Caco-2 (cell line): ENCODE results near the gene NELFCD. TPM values are rescaled to one million over a fixed set of nuclear protein-coding genes. Genes with fewer than 3 reads are reported as not detected.
A peak's percentile ranks its signal among the peaks of the same experiment; 100 is the strongest.

ENCODE experiments used
- BruUV-seq: library from RNA; stranded (reverse); fragments of 400-500 nt; replicated peaks from 2 replicates; lab custom pipeline; 2021; lab: Mats Ljungman, UMichigan
- CTCF ChIA-PET: fragments of 300-600 bp; sonication (Branson Sonifier 250); formaldehyde crosslinking; loops from one replicate; lab custom pipeline; 2022; ENCODE audit warnings: antibody characterized with exemption; lab: Charles Lee
- POLR2A ChIA-PET: fragments of 300-600 bp; sonication (Branson Sonifier 250); formaldehyde crosslinking; loops from one replicate; lab custom pipeline; 2022; ENCODE audit warnings: antibody characterized with exemption; lab: Charles Lee
- DNase-seq, 2 experiments: peaks; one replicate each; pipeline versions ENCODE4 v3.0.0 to v3.0.0-alpha.2; 2020 to 2022
- H3K27me3 ChIP-seq: replicated peaks from 2 replicates; pipeline ENCODE4 v1.6.0; 2011; ENCODE audit warnings: low read length; ENCODE audit not compliant: control insufficient read depth, insufficient read depth
- H3K36me3 ChIP-seq: 2 replicates; pipeline ENCODE4 v1.5.1; 2011; ENCODE audit warnings: low read length; ENCODE audit not compliant: control insufficient read depth, insufficient read depth
- H3K4me1 ChIP-seq: fragments of 250-450 bp; sonication (Bioruptor Pico); 2 replicates; pipeline ENCODE4 v1.5.1; 2020; ENCODE audit warnings: mild to moderate bottlenecking
- H3K4me3 ChIP-seq: 2 replicates; pipeline ENCODE4 v1.5.1; 2011; ENCODE audit warnings: low read depth, mild to moderate bottlenecking, control low read depth, low read length
- H3K9me3 ChIP-seq: fragments of 250-450 bp; sonication (Bioruptor Pico); 2 replicates; pipeline ENCODE4 v1.5.1; 2020; ENCODE audit warnings: mild to moderate bottlenecking, moderate library complexity
- H3K27ac Mint-ChIP-seq: one replicate; pipeline ENCODE4 v1.8.0; 2022; ENCODE audit warnings: mixed read lengths; ENCODE audit not compliant: unreplicated experiment
- H3K27me3 Mint-ChIP-seq: one replicate; pipeline ENCODE4 v1.8.0; 2022; ENCODE audit warnings: mixed read lengths; ENCODE audit not compliant: insufficient read depth, unreplicated experiment
- H3K36me3 Mint-ChIP-seq: one replicate; pipeline ENCODE4 v1.8.0; 2022; ENCODE audit warnings: mild to moderate bottlenecking, mixed read lengths; ENCODE audit not compliant: insufficient read depth, unreplicated experiment
- H3K4me1 Mint-ChIP-seq: one replicate; pipeline ENCODE4 v1.8.0; 2022; ENCODE audit warnings: low read depth, mixed read lengths; ENCODE audit not compliant: unreplicated experiment
- H3K4me3 Mint-ChIP-seq: one replicate; pipeline ENCODE4 v1.8.0; 2022; ENCODE audit warnings: mild to moderate bottlenecking, moderate library complexity, mixed read lengths; ENCODE audit not compliant: unreplicated experiment
- H3K9me3 Mint-ChIP-seq: one replicate; pipeline ENCODE4 v1.8.0; 2022; ENCODE audit warnings: mixed read lengths; ENCODE audit not compliant: unreplicated experiment
- intact Hi-C: fragments of 100-400 bp; cut with micrococcal nuclease; formaldehyde crosslinking; loops from one replicate; pipeline ENCODE4 v1.10.0; 2022; ENCODE audit not compliant: unreplicated experiment
- total RNA-seq: library from RNA; stranded (reverse); gene quantifications from 2 replicates; pipeline ENCODE4 v1.2.3, GENCODE V29; 2022
- TF ChIP-seq, protein P1 (sequence below), 2 experiments: fragments of 200-600 bp in 1 of 2; IDR thresholded peaks; 1 replicate in 1 of 2; 2 replicates in 1 of 2; pipeline versions ENCODE4 v1.5.1 to v1.8.0; 2011 to 2022; ENCODE audit warnings: antibody characterized with exemption in 1 of 2, control low read depth in 1 of 2, inconsistent platforms in 1 of 2, low read depth in 1 of 2, low read length in 1 of 2, mild to moderate bottlenecking in 1 of 2, moderate library complexity in 1 of 2; ENCODE audit not compliant: insufficient read depth in 1 of 2, severe bottlenecking in 1 of 2, unreplicated experiment in 1 of 2

Gene NELFCD
- total RNA-seq, 1 experiment from 2014 or later: 230 TPM

DNA sequence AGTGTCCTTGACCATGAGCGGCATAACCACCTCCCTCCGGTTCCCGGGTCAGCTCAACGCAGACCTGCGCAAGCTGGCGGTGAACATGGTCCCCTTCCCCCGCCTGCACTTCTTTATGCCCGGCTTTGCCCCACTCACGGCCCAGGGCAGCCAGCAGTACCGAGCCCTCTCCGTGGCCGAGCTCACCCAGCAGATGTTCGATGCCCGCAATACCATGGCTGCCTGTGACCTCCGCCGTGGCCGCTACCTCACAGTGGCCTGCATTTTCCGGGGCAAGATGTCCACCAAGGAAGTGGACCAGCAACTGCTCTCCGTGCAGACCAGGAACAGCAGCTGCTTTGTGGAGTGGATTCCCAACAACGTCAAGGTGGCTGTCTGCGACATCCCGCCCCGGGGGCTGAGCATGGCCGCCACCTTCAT lies 43.1 kb downstream of the NELFCD start:
- intact Hi-C loops: no loop called here
- POLR2A ChIA-PET: no interaction called here

DNA sequence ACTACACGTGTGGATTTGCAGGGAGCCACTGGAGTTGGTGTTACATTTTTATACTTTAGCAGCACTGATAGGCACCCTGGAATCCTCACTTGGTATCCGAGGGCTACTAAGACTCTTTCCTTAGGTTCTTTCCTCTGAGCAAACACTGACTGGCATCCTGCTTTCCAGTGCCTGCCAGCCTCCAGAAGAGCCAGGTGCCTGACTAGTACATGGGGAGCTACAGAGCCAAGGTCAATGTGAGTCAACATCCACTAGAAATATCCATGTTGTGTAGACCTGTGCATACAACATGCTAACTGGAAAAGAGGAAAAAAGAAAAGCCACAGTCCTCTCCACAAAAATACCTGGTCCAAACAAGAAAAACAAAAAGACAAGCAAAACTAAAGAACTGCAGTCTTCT lies 44.0 kb downstream of the NELFCD start:
- ChIA-PET POLR2A (interaction anchor here (0.7 kb wide), 1 partner anchor 539 kb away, joined by 4 read pairs; no protein-coding TSS in a partner anchor), CTCF (no interaction called here)
- no peaks in the 10 kb centered on the region for H3K27me3 Mint-ChIP-seq
- BruUV-seq: no TSS peak
- H3K9me3 ChIP-seq: no peaks in the 10 kb centered on the region
- intact Hi-C loops: no loop called here
- H3K36me3 Mint-ChIP-seq: peaks cover 85% of the 10 kb centered on the region
- H3K4me1 Mint-ChIP-seq: no peaks in the 10 kb centered on the region
- no peaks in the 10 kb centered on the region for H3K27me3 ChIP-seq
- H3K9me3 Mint-ChIP-seq: no peaks in the 10 kb centered on the region
- H3K4me1 ChIP-seq: peaks cover 2% of the 10 kb centered on the region
- peaks cover 9% of the 10 kb centered on the region for H3K36me3 ChIP-seq
- no peak overlapping the region for H3K4me3 Mint-ChIP-seq
- H3K27ac Mint-ChIP-seq: no peak overlapping the region
- TF ChIP-seq, protein P1, sequence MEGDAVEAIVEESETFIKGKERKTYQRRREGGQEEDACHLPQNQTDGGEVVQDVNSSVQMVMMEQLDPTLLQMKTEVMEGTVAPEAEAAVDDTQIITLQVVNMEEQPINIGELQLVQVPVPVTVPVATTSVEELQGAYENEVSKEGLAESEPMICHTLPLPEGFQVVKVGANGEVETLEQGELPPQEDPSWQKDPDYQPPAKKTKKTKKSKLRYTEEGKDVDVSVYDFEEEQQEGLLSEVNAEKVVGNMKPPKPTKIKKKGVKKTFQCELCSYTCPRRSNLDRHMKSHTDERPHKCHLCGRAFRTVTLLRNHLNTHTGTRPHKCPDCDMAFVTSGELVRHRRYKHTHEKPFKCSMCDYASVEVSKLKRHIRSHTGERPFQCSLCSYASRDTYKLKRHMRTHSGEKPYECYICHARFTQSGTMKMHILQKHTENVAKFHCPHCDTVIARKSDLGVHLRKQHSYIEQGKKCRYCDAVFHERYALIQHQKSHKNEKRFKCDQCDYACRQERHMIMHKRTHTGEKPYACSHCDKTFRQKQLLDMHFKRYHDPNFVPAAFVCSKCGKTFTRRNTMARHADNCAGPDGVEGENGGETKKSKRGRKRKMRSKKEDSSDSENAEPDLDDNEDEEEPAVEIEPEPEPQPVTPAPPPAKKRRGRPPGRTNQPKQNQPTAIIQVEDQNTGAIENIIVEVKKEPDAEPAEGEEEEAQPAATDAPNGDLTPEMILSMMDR (IDR thresholded peaks at IDR 0.05; ENCODE audit: insufficient read depth in 1 of 2, low read depth in 1 of 2, low read length in 1 of 2, severe bottlenecking in 1 of 2, unreplicated experiment in 1 of 2): no peak
- no peak overlapping the region for H3K4me3 ChIP-seq
- DNase-seq: no peak

More for the DNA sequence above, 43.1 kb downstream of the NELFCD start:
- Histone ChIP-seq H3K4me1 (no peaks in the 10 kb centered on the region), H3K27me3 (no peaks in the 10 kb centered on the region), H3K9me3 (no peaks in the 10 kb centered on the region), H3K36me3 (peaks cover 9% of the 10 kb centered on the region), H3K4me3 (no peak overlapping the region)
- DNase-seq: no peak
- TF ChIP-seq, protein P1 (IDR thresholded peaks at IDR 0.05; ENCODE audit: insufficient read depth in 1 of 2, low read depth in 1 of 2, low read length in 1 of 2, severe bottlenecking in 1 of 2, unreplicated experiment in 1 of 2): no peak
- Mint-ChIP-seq H3K4me3 (no peak overlapping the region), H3K4me1 (no peaks in the 10 kb centered on the region), H3K9me3 (no peaks in the 10 kb centered on the region), H3K36me3 (peaks cover 75% of the 10 kb centered on the region), H3K27ac (peak overlapping the region; percentile 16), H3K27me3 (no peaks in the 10 kb centered on the region)
- BruUV-seq: no TSS peak
- CTCF ChIA-PET: no interaction called here

DNA sequence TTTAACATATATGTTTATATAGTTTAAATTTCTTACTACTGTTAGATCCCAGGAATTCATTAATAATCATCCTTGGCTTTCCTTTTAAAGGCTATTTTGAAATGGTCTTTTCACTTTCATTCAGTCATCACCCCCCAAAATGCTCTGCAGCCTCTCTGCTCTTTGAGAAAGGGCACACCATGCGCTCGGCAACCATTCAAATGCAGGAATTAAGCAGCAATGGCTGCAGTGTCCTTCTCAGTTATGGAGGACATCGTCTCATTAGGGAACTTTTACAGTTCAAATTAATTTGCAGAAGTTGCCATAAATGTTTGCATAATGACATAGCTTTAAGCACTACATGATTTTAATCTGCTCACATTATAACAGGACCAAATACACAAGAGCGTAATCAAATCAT lies 44.5 kb downstream of the NELFCD start:
- BruUV-seq: no TSS peak
- no peak overlapping the region for H3K27ac Mint-ChIP-seq
- no peaks in the 10 kb centered on the region for H3K4me1 Mint-ChIP-seq
- H3K36me3 ChIP-seq: peaks cover 9% of the 10 kb centered on the region
- no peaks in the 10 kb centered on the region for H3K27me3 Mint-ChIP-seq
- H3K9me3 Mint-ChIP-seq: no peaks in the 10 kb centered on the region
- H3K4me3 ChIP-seq: no peak overlapping the region
- POLR2A ChIA-PET: no interaction called here
- no peaks in the 10 kb centered on the region for H3K9me3 ChIP-seq
- intact Hi-C loops: no loop called here
- peaks cover 6% of the 10 kb centered on the region for H3K4me1 ChIP-seq
- no peak for DNase-seq
- no peaks in the 10 kb centered on the region for H3K27me3 ChIP-seq
- peaks cover 89% of the 10 kb centered on the region for H3K36me3 Mint-ChIP-seq
- no peak overlapping the region for H3K4me3 Mint-ChIP-seq
- TF ChIP-seq, protein P1 (IDR thresholded peaks at IDR 0.05; ENCODE audit: insufficient read depth in 1 of 2, low read depth in 1 of 2, low read length in 1 of 2, severe bottlenecking in 1 of 2, unreplicated experiment in 1 of 2): no peak
- CTCF ChIA-PET: no interaction called here
